Effector CD8-positive, alpha-beta T cell (primary cell): ENCODE data around the gene EYA2.
"Not testable (repeated sequence)": the region's sequence is repeated elsewhere in the genome, so short reads cannot be mapped to it uniquely, and the experiment has no call there.

ENCODE experiments used
- DNase-seq: peaks from one replicate; lab custom pipeline; 2025; lab: John Stamatoyannopoulos, UW

The EYA2 gene

GRCh38 chr20:46931699-46932098 lies 37.1 kb downstream of the EYA2 start:
- no peak for DNase-seq

GRCh38 chr20:46932439-46932838 lies 37.8 kb downstream of the EYA2 start:
- DNase-seq, result not testable (repeated sequence)

- DNase-seq, result no peak
Observed at GRCh38 chr20:46933150-46933549, 38.5 kb downstream of the EYA2 start.

GRCh38 chr20:46934746-46935287 lies 40.2 kb downstream of the EYA2 start:
- DNase-seq, result no peak

- no peak for DNase-seq
Observed at GRCh38 chr20:46935394-46936017, 40.9 kb downstream of the EYA2 start.

- no peak for DNase-seq
Observed at GRCh38 chr20:46936415-46937156, 41.9 kb downstream of the EYA2 start.

- no peak for DNase-seq
Observed at GRCh38 chr20:46937157-46937523, 42.5 kb downstream of the EYA2 start.

- DNase-seq, result no peak
Observed at GRCh38 chr20:46937533-46938226, 43.0 kb downstream of the EYA2 start.

GRCh38 chr20:46938434-46938833 lies 43.8 kb downstream of the EYA2 start:
- no peak for DNase-seq

GRCh38 chr20:46939031-46939965 lies 44.7 kb downstream of the EYA2 start:
- DNase-seq, result no peak

GRCh38 chr20:46940616-46941015 lies 46.0 kb downstream of the EYA2 start:
- DNase-seq, result no peak

GRCh38 chr20:46941404-46941803 lies 46.8 kb downstream of the EYA2 start:
- DNase-seq, result no peak

- DNase-seq, result no peak
Observed at GRCh38 chr20:46943861-46944591, 49.4 kb downstream of the EYA2 start.

- no peak for DNase-seq
Observed at GRCh38 chr20:46945465-46945864, 50.8 kb downstream of the EYA2 start.

GRCh38 chr20:46946181-46946624 lies 51.6 kb downstream of the EYA2 start:
- no peak for DNase-seq

GRCh38 chr20:46946796-46947195 lies 52.2 kb downstream of the EYA2 start:
- DNase-seq, result no peak

- no peak for DNase-seq
Observed at GRCh38 chr20:46948081-46948480, 53.4 kb downstream of the EYA2 start.

- DNase-seq, result no peak
Observed at GRCh38 chr20:46951405-46951804, 56.8 kb downstream of the EYA2 start.

- DNase-seq, result no peak
Observed at GRCh38 chr20:46951840-46952497, 57.3 kb downstream of the EYA2 start.

- no peak for DNase-seq
Observed at GRCh38 chr20:46953596-46953995, 59.0 kb downstream of the EYA2 start.
